ENCODE data around the gene GTF2A1.
A peak's percentile ranks its signal among the peaks of the same experiment; 100 is the strongest.

The GTF2A1 gene

DNA sequence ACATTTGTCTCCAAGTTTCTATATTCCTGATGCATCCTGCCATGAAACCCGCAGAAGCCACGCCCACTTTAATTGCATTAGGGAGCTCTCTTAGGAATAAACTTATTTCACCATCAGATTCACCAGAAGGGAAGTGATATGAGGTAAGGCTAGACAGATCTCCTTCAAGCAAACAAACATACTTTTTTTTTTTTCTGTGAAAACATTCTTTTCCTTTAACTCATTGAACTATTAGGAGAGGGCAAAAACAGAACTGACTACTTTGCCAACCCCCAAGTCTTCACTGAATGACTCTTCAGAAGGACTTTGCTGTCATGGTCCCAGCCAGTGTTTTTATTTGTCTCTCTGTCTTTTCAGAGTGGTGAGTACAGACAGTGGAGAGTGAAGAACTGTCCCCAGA is 48.4 kb downstream of the GTF2A1 start:
- TF ChIP-seq, protein P1, sequence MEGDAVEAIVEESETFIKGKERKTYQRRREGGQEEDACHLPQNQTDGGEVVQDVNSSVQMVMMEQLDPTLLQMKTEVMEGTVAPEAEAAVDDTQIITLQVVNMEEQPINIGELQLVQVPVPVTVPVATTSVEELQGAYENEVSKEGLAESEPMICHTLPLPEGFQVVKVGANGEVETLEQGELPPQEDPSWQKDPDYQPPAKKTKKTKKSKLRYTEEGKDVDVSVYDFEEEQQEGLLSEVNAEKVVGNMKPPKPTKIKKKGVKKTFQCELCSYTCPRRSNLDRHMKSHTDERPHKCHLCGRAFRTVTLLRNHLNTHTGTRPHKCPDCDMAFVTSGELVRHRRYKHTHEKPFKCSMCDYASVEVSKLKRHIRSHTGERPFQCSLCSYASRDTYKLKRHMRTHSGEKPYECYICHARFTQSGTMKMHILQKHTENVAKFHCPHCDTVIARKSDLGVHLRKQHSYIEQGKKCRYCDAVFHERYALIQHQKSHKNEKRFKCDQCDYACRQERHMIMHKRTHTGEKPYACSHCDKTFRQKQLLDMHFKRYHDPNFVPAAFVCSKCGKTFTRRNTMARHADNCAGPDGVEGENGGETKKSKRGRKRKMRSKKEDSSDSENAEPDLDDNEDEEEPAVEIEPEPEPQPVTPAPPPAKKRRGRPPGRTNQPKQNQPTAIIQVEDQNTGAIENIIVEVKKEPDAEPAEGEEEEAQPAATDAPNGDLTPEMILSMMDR (conservative IDR thresholded peaks at IDR 0.05; ENCODE audit: control insufficient read depth, insufficient read depth, low read depth, low read length) = no peak
- peak; percentile 56 for DNase-seq (ENCODE audit: low read depth)
- no peak overlapping the region for H3K4me3 ChIP-seq (ENCODE audit: control insufficient read depth, low read depth, low read length)

DNA sequence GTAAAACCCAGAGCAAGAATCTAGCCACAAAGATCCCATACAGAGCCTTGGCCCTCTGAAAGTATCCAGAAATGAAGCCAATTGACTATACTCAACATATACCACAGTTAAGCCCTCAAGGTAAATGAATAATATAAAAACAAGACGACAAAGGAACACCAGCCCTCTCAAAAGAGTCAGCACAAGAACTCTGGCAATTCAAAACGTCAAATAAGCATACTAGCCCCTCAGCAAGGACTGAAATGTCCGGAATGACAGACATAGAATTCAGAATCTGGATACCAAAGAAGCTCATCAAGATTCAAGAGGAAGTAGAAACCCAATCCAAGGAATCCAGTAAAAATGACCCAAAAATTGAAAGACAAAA is 49.9 kb downstream of the GTF2A1 start:
- DNase-seq (ENCODE audit: low read depth) = no peak
- TF ChIP-seq, protein P1 (conservative IDR thresholded peaks at IDR 0.05; ENCODE audit: control insufficient read depth, insufficient read depth, low read depth, low read length) = no peak
- no peak overlapping the region for H3K4me3 ChIP-seq (ENCODE audit: control insufficient read depth, low read depth, low read length)

- H3K4me3 ChIP-seq (ENCODE audit: control insufficient read depth, low read depth, low read length) = peak overlapping the region; percentile 74
- TF ChIP-seq, protein P1 (conservative IDR thresholded peaks at IDR 0.05; ENCODE audit: control insufficient read depth, insufficient read depth, low read depth, low read length) = peak; percentile 94
- peak; percentile 82 for DNase-seq (ENCODE audit: low read depth)
Observed at GRCh38 chr14:81170104-81170828, 50.5 kb downstream of the GTF2A1 start.

DNA sequence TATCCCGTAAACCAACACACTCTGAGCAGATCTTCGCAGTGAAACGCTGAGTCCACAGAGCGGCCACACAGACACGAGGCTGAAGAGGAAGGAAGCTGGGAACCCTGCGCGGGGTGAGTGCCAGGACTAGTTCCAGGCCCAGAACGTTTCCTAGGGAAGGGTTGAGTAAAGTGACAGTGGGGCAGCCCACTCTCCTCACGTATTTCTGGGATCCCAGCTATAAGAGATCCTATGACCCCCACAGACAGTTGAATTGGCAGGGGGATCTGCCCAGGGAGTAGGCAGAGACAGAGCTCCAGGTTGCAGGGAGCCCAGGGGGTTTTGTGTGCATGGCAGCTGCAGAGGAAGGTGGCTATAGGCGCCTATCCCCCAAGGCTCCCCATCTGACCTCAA is 51.1 kb downstream of the GTF2A1 start:
- TF ChIP-seq, protein P1 (conservative IDR thresholded peaks at IDR 0.05; ENCODE audit: control insufficient read depth, insufficient read depth, low read depth, low read length) = no peak
- peak; percentile 31 for DNase-seq (ENCODE audit: low read depth)
- H3K4me3 ChIP-seq (ENCODE audit: control insufficient read depth, low read depth, low read length) = peak overlapping the region; percentile 74

DNA sequence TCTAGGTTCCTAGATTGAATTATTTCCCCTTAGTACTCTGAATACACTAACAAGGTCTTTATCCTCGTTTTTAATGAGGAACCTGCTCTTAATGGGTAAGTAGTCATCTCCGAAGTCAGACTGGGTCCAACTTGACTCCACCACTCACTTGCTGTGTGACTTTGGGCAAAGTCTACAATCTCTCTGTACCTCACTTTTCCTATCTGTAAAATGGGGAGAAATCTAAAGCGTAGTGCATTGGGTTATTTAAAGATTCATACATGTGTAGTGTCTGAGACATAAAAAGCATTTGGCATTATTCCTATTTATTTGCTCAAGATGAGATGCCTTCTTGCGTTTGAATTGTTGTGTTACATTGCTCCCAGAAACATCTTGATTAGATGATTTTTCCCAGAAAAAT is 51.5 kb downstream of the GTF2A1 start:
- no peak for DNase-seq (ENCODE audit: low read depth)
- TF ChIP-seq, protein P1 (conservative IDR thresholded peaks at IDR 0.05; ENCODE audit: control insufficient read depth, insufficient read depth, low read depth, low read length) = no peak
- peak overlapping the region; percentile 74 for H3K4me3 ChIP-seq (ENCODE audit: control insufficient read depth, low read depth, low read length)

DNA sequence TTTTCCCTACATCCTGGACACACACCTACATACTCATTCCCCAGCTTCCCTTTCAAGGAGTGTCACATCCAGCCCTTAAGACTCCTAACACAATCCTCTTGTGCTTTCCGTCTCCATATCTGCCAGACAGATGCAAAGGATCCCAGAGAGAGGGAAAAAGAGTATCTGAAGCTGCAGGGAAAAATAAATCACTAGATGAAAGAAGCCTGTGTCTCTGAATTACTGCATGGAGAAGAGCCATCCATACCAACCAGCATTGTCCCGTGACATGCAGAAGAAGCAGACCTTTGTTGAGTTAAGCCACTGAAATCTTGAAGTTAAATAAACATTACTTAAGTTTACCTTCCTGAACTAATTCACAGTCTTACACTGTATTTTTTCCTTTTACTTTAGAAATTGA is 54.6 kb downstream of the GTF2A1 start:
- DNase-seq (ENCODE audit: low read depth) = no peak
- TF ChIP-seq, protein P1 (conservative IDR thresholded peaks at IDR 0.05; ENCODE audit: control insufficient read depth, insufficient read depth, low read depth, low read length) = no peak
- H3K4me3 ChIP-seq (ENCODE audit: control insufficient read depth, low read depth, low read length) = no peak overlapping the region
